Activated naive CD4-positive, alpha-beta T cell treated with anti-CD3 and anti-CD28 coated beads for 36 hours (primary cell): Measurements from ENCODE around the gene CEBPZOS. TPM values are rescaled to one million over a fixed set of nuclear protein-coding genes. Genes with fewer than 3 reads are reported as not detected.
A peak's percentile ranks its signal among the peaks of the same experiment; 100 is the strongest.
"Not testable (repeated sequence)": the region's sequence is repeated elsewhere in the genome, so short reads cannot be mapped to it uniquely, and the experiment has no call there.

Source experiments
- CTCF ChIA-PET: fragments of 350-600 bp; sonication (Branson Sonifier 250); formaldehyde crosslinking; loops from one replicate; lab custom pipeline; 2021; ENCODE audit warnings: antibody characterized with exemption; lab: Charles Lee
- DNase-seq: peaks from one replicate; pipeline ENCODE4 v3.0.0-alpha.2; 2020
- H3K27ac Mint-ChIP-seq: one replicate; pipeline ENCODE4 v1.8.0; 2021; ENCODE audit warnings: mild to moderate bottlenecking, mixed read lengths
- H3K27me3 Mint-ChIP-seq: one replicate; pipeline ENCODE4 v1.8.0; 2021; ENCODE audit warnings: low read depth, mixed read lengths
- H3K36me3 Mint-ChIP-seq: one replicate; pipeline ENCODE4 v1.8.0; 2021; ENCODE audit warnings: low read depth, mixed read lengths
- H3K4me1 Mint-ChIP-seq: one replicate; pipeline ENCODE4 v1.8.0; 2021; ENCODE audit warnings: low read depth, mixed read lengths
- H3K4me3 Mint-ChIP-seq: one replicate; pipeline ENCODE4 v1.8.0; 2021; ENCODE audit warnings: mild to moderate bottlenecking, moderate library complexity, mixed read lengths
- H3K9me3 Mint-ChIP-seq: one replicate; pipeline ENCODE4 v1.8.0; 2021; ENCODE audit warnings: mixed read lengths
- intact Hi-C: fragments of 100-400 bp; cut with micrococcal nuclease; formaldehyde crosslinking; loops from one replicate; pipeline ENCODE4 v1.15.1; 2023
- total RNA-seq, 2 experiments: library from RNA; stranded (reverse); gene quantifications; one replicate each; pipeline ENCODE4 v1.2.3, GENCODE V29; 2021

CEBPZOS gene
- total RNA-seq, 2 experiments from 2014 or later = 30.3 to 30.7 TPM

DNA sequence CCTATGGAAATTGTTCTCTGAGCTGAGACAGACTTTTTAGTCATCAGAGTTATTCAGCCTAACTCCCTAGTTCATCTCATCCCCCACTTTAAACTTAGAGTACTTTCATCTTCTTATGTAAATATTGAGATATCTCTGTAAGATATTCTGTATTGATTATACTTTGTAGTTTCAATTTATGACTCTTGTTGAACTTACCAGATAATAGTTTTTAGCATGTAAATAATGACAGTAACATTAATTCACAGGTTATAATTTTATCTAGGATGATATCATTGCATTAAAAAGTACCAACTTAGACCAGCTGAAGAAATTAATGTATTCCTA is 24.7 kb upstream of the CEBPZOS start:
- no peak overlapping the region for H3K4me3 Mint-ChIP-seq
- H3K36me3 Mint-ChIP-seq = no peaks in the 10 kb centered on the region
- H3K27ac Mint-ChIP-seq = no peak overlapping the region
- intact Hi-C loops = no loop called here
- H3K4me1 Mint-ChIP-seq = no peaks in the 10 kb centered on the region
- no peaks in the 10 kb centered on the region for H3K9me3 Mint-ChIP-seq
- no peak for DNase-seq
- no peaks in the 10 kb centered on the region for H3K27me3 Mint-ChIP-seq
- CTCF ChIA-PET = interaction anchor here (0.6 to 1.0 kb wide), 3 partner anchors 9 to 732 kb away, joined by 3 read pairs; no protein-coding TSS in a partner anchor

DNA sequence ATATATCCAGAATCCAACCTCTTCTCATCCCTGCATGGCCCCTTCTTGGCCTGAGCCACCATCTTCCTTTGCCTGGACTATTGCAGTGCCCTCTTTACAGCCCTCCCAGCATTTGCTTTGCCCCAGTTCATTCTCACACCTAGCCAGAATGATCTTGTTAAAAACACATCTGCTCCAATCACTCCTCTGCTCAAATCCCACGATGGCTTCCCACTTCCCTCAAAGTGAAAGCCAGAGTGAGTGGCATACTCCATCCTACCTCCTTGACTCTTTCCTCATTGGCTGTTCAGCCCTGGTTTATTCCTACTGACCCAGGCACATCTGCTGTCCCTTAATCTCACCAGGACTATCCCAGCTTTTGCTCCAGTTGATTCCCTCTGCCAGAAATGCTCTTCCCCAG is 22.6 kb upstream of the CEBPZOS start:
- no peak overlapping the region for H3K27ac Mint-ChIP-seq
- CTCF ChIA-PET = no interaction called here
- no peaks in the 10 kb centered on the region for H3K4me1 Mint-ChIP-seq
- no peak overlapping the region for H3K4me3 Mint-ChIP-seq
- no peaks in the 10 kb centered on the region for H3K36me3 Mint-ChIP-seq
- DNase-seq = no peak
- H3K27me3 Mint-ChIP-seq = no peaks in the 10 kb centered on the region
- H3K9me3 Mint-ChIP-seq = no peaks in the 10 kb centered on the region
- intact Hi-C loops = no loop called here

DNA sequence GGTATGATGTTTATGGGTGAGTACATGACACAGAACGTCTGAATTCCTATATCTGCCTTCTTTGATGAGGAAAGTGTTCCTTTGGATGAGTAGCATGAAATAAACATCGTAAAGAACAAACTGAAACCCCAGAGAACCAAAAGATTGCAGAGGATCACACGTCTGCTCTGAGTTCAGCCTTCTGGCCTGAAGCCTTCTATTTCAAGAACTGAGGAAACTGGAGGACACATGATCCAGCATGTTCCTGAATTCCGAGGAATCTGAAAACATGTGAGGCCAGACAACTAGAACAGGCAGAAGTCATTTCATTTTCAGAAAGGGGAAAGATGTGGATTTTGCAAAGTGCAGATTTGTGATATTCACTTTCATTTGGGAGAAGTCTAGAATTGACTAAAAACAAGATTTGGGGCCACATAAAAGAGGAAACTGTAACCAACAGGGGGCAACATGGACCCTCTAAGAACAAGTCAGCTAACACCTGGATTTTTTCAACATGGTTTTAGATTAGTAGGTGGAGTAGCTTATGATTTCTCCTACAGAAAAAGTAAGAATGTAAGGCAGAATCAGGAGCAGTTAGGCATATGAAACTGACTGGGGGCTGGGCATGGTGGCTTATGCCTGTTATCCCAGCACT is 16.2 kb upstream of the CEBPZOS start:
- DNase-seq = no peak
- H3K27me3 Mint-ChIP-seq = peaks cover 12% of the 10 kb centered on the region
- intact Hi-C loops = no loop called here
- H3K27ac Mint-ChIP-seq = no peak overlapping the region
- CTCF ChIA-PET = interaction anchor here (1.0 kb wide), 1 partner anchor 9 kb away, joined by 3 read pairs; no protein-coding TSS in a partner anchor
- H3K36me3 Mint-ChIP-seq = no peaks in the 10 kb centered on the region
- no peaks in the 10 kb centered on the region for H3K4me1 Mint-ChIP-seq
- no peaks in the 10 kb centered on the region for H3K9me3 Mint-ChIP-seq
- H3K4me3 Mint-ChIP-seq = no peak overlapping the region

DNA sequence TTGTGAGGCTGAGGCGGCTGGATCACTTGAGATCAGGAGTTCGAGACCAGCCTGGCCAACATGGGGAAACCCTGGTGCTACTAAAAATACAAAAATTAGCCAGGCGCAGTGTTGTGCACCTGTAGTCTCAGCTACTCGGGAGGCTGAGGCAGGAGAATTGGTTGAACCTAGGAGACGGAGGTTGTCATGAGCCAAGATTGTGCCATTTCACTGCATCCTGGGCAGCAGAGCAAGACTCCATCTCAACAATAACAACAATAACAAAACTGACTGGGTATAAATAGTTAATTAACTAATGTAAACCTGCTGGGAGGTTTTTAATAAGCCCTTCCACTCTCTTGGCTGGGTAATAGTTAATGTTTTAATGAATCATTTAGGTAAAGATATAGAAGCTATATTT is 15.7 kb upstream of the CEBPZOS start:
- Mint-ChIP-seq H3K27me3 (peaks cover 12% of the 10 kb centered on the region), H3K9me3 (no peaks in the 10 kb centered on the region), H3K4me3 (no peak overlapping the region), H3K36me3 (no peaks in the 10 kb centered on the region), H3K27ac (no peak overlapping the region), H3K4me1 (no peaks in the 10 kb centered on the region)
- intact Hi-C loops = no loop called here
- CTCF ChIA-PET = interaction anchor here (1.0 kb wide), 1 partner anchor 9 kb away, joined by 3 read pairs; no protein-coding TSS in a partner anchor
- DNase-seq = no peak

DNA sequence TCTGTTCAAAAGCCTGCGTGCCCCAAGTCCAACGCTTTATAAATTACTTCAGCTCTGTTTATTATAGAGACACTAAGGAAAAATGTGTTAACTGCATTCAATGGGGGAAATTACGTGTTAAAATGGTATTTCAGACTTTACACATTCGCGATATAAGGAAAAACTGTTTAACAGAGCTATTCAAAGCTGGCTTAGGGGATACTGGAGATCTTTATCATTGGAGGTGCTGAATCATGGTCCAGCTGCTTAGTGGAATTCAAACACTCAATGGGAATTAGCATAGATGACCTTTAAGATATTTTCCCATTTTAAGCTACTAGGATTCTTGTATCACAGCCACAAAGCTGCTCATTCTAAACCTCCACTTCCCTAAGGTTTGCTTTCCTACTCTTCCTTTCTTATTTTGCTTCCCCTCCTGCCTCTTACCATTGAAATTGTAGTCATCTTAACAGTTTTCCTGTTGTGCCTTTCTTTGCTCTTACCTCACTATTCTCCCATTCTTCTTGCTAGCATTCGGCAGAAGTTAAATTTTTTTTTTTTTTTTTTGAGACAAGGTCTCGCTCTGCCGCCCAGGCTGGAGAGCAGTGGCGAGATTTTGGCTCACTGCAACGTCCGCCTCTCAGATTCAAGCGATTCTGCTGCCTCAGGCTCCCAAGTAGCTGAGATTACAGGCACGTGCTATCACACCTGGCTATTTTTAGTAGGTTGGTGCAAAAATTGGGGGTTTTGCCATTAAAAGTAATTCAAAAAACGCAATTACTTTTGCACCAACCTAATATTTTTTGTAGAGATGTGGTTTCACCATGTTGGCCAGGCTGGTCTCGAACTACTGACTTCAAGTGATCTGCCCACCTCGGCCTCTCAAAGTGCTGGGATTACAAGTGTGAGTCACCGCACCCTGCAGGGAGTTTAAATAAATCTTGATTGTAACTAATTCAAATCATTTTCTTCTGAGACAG is 14.3 kb upstream of the CEBPZOS start:
- Mint-ChIP-seq H3K27ac (no peak overlapping the region), H3K36me3 (no peaks in the 10 kb centered on the region), H3K27me3 (peaks cover 12% of the 10 kb centered on the region), H3K9me3 (no peaks in the 10 kb centered on the region), H3K4me3 (no peak overlapping the region), H3K4me1 (no peaks in the 10 kb centered on the region)
- no peak for DNase-seq
- intact Hi-C loops = no loop called here
- CTCF ChIA-PET = no interaction called here

DNA sequence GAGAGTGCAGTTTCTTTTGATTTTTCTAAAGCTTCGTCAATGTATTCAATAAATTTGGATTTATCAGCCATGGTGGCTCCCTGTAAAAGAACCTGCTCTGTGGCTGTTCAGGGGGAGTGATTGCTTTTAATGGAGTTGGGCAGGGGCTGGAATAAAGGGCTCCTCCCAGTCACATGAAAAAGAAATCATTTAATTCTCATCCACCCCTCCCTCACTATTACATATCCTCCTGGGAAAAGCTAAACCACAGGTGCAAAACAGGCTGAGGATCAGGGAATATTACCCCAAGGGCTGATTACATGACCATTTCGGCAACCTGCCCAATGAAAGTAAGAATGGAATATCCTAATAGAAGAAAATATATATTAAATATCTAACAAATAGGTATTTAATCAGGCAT is 7.7 kb upstream of the CEBPZOS start, which contains the start of gene SULT6B1:
TSS of gene SULT6B1 (minus strand) at position 101 of the 400 bp plus-strand sequence. CDS start at position 71, 30 bp downstream.
- H3K4me3 Mint-ChIP-seq = no peak within 1 kb of the TSS
- no peaks in the 10 kb centered on the region for H3K27me3 Mint-ChIP-seq
- CTCF ChIA-PET = no interaction called here
- intact Hi-C loops = no loop called here
- no peak for DNase-seq
- no peaks in the 10 kb centered on the region for H3K36me3 Mint-ChIP-seq
- no peaks in the 10 kb centered on the region for H3K4me1 Mint-ChIP-seq
- H3K27ac Mint-ChIP-seq = no peak within 1 kb of the TSS
- no peaks in the 10 kb centered on the region for H3K9me3 Mint-ChIP-seq

DNA sequence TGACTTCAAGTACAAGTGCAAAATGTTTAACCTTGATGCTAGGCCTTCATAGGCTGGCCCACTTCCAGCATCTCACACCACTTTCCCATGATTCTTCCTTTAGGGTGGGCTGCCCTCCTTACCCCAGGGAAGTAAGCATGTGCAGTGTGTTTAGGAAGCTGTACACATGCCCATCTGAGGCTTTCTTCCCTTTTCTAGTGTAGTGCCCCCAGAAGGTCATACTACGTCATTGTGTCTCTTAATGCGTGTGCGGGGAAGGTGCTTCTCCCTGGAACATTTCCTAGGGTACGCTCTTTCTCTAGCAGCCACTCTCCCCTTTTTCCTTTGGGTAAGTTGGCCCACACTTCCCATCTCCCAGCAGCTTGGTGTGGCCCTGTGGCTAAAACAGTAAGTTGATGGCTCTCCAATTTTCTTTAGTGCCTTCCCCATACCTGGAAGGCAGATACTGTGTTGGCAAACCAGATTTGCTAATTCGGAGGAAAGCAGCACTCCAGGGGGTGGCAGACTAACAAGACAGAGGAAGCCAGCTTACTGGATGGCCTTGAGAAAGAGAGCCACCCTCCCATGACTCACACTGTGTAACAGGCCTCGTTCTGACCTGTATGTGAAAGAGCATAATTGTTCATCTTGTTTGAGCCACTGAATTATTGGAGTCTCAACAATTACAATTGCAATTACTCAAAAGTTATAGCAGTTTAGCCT is 6.7 kb upstream of the CEBPZOS start:
- CTCF ChIA-PET = interaction anchor here (0.6 kb wide), 1 partner anchor 1016 kb away, joined by 4 read pairs; no protein-coding TSS in a partner anchor
- H3K4me1 Mint-ChIP-seq = no peaks in the 10 kb centered on the region
- no peaks in the 10 kb centered on the region for H3K9me3 Mint-ChIP-seq
- H3K27me3 Mint-ChIP-seq = no peaks in the 10 kb centered on the region
- no peak overlapping the region for H3K4me3 Mint-ChIP-seq
- DNase-seq = peak; percentile 17
- intact Hi-C loops = no loop called here
- H3K36me3 Mint-ChIP-seq = no peaks in the 10 kb centered on the region
- H3K27ac Mint-ChIP-seq = no peak overlapping the region

DNA sequence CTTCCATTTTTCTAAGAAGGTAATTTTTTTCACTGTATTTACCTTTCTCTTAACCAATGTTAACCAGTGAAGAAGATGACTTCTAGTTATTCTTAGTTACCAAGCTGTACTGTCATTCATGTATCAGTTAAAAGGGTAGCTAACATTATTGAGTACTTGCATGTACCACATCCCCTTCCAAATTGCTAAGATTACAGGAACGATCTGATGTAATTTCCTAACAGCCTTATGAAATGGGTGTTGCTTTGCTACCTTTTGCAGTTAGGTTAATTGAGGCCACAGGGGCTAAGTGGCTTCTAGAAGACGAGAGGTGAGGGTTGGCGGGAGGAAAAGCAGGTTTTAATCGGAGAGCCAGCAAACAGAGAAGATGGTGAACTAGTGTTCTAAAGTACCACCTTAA is 6.0 kb upstream of the CEBPZOS start:
- no peak overlapping the region for H3K27ac Mint-ChIP-seq
- H3K4me3 Mint-ChIP-seq = no peak overlapping the region
- no peaks in the 10 kb centered on the region for H3K4me1 Mint-ChIP-seq
- no peak for DNase-seq
- H3K9me3 Mint-ChIP-seq = no peaks in the 10 kb centered on the region
- CTCF ChIA-PET = interaction anchor here (0.7 kb wide), 1 partner anchor 22 kb away, joined by 3 read pairs; no protein-coding TSS in a partner anchor
- no peaks in the 10 kb centered on the region for H3K36me3 Mint-ChIP-seq
- H3K27me3 Mint-ChIP-seq = no peaks in the 10 kb centered on the region
- intact Hi-C loops = no loop called here

DNA sequence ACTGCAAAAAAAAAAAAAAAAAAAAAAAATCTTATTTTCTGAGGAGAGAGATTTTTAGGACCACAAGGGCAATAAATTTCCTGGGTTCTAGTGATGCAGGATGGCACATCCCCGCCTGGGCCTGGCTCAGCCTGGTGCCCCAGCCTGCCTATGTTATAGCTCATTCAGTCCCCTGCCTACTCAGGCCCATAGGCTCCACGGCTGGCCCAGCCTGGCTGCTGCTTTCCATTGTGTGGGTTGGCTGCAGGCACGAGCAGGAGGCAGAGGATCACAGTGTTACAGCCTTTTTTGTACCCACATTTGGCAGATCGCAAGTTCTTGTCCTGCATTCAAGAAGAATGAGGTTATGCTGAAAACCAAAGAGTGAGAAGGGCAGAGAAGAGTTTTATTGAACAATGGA is 5.0 kb upstream of the CEBPZOS start:
- no peaks in the 10 kb centered on the region for H3K27me3 Mint-ChIP-seq
- DNase-seq = no peak
- peaks cover 2% of the 10 kb centered on the region for H3K4me1 Mint-ChIP-seq
- intact Hi-C loops = no loop called here
- CTCF ChIA-PET = no interaction called here
- peaks cover under 1% of the 10 kb centered on the region for H3K36me3 Mint-ChIP-seq
- no peaks in the 10 kb centered on the region for H3K9me3 Mint-ChIP-seq
- no peak overlapping the region for H3K27ac Mint-ChIP-seq
- no peak overlapping the region for H3K4me3 Mint-ChIP-seq

DNA sequence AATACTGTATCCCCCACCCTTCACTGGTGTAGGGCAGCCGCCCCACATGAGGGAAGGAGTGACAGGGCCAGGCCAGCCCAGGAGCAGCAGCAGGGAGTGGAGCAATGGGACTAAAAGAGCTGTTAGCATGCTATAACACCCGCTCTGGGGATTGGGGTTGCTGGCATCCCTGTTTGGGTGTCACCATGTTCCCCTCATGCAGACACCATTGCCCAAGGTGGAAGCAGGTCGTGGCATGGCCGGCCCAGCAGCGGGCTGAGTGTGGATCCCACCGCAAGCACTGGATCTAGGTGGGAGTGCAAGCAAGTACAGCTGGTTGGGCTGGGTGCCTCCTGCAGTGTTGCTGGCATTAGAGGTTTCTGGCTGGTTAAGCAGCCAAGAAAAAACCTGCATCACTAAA is 4.5 kb upstream of the CEBPZOS start:
- intact Hi-C loops = no loop called here
- no peak overlapping the region for H3K27ac Mint-ChIP-seq

DNA sequence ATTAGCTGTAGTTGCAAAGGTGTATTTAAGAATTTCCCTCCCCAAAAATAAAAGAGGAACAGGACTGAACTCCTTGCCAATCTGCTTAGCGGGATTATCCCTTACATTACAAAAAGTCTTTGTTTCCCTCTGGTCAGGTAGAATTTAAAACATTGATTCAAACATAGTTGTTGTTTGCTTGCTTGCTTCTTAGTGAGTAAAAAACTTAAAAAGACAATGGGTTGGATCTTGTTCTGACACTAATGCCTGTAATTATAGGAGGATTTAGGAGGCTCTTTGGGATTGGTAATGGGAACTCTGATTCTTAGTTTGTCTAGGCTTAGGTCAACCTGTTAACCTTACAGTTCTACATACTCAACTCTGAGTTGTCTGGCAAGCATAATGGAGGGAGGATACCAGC is 3.7 kb upstream of the CEBPZOS start:
- H3K4me1 Mint-ChIP-seq = peaks cover 10% of the 10 kb centered on the region
- H3K9me3 Mint-ChIP-seq = no peaks in the 10 kb centered on the region
- H3K27me3 Mint-ChIP-seq = no peaks in the 10 kb centered on the region
- no peak overlapping the region for H3K27ac Mint-ChIP-seq
- H3K36me3 Mint-ChIP-seq = peaks cover 2% of the 10 kb centered on the region
- H3K4me3 Mint-ChIP-seq = no peak overlapping the region
- intact Hi-C loops = no loop called here
- CTCF ChIA-PET = interaction anchor here (0.6 kb wide), 1 partner anchor 35 kb away, joined by 3 read pairs; no protein-coding TSS in a partner anchor
- DNase-seq = no peak

More for the DNA sequence above, 4.5 kb upstream of the CEBPZOS start:
- Mint-ChIP-seq H3K9me3 (no peaks in the 10 kb centered on the region), H3K4me1 (peaks cover 3% of the 10 kb centered on the region), H3K27me3 (no peaks in the 10 kb centered on the region), H3K36me3 (peaks cover 2% of the 10 kb centered on the region), H3K4me3 (no peak overlapping the region)
- CTCF ChIA-PET = no interaction called here
- no peak for DNase-seq

DNA sequence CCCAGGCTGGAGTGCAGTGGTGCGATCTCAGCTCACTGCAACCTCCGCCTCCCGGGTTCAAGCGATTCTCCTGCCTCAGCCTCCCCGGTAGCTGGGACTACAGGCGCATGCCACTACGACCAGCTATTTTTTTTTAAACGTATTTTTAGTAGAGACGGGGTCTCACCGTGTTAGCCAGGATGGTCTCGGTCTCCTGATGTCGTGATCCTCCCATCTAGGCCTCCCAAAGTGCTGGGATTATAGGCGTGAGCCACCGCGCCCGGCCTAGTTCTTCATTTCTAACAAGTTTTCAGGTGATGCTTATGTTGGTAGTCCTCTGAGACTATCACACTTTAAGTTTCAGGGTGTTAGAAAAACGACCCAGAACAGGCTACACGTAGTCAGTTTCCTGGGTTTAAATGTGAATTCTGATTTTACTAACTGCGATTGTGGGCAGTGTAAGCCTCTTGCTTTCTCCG is 405 bp upstream of the CEBPZOS start:
- H3K4me3 Mint-ChIP-seq = peak overlapping the region; percentile 98
- H3K27me3 Mint-ChIP-seq, H3K36me3 Mint-ChIP-seq, DNase-seq, H3K9me3 Mint-ChIP-seq, CTCF ChIA-PET: not testable (repeated sequence)
- intact Hi-C loops = loop anchor here (1.0 to 2.0 kb wide), 7 partner anchors 15 to 230 kb away; partner anchors contain the start of genes CEBPZ, GPATCH11, HEATR5B and NDUFAF7
- H3K4me1 Mint-ChIP-seq = peaks cover 23% of the 10 kb centered on the region
- peak overlapping the region; percentile 97 for H3K27ac Mint-ChIP-seq
